ENCODE data around the gene NREP.

Gene NREP

GRCh38 chr5:111756581-111757354 is at the start of gene NREP:
TSS of gene NREP (minus strand) at chr5:111757194. CDS start at chr5:111755772, 1,422 bp downstream.
- DNase-seq: peak; percentile 67

- DNase-seq: no peak
Observed at GRCh38 chr5:111806753-111807152, 49.8 kb upstream of the NREP start.

- DNase-seq: no peak
Observed at GRCh38 chr5:111806156-111806555, 49.2 kb upstream of the NREP start.

- DNase-seq: no peak
Observed at GRCh38 chr5:111805071-111805470, 48.1 kb upstream of the NREP start.

GRCh38 chr5:111800351-111800750 is 43.4 kb upstream of the NREP start:
- DNase-seq: no peak

GRCh38 chr5:111795142-111795541 is 38.1 kb upstream of the NREP start:
- DNase-seq: no peak

- no peak for DNase-seq
Observed at GRCh38 chr5:111792471-111793058, 35.6 kb upstream of the NREP start.

GRCh38 chr5:111790295-111790694 is 33.3 kb upstream of the NREP start:
- no peak for DNase-seq

- no peak for DNase-seq
Observed at GRCh38 chr5:111787006-111787405, 30.0 kb upstream of the NREP start.

- no peak for DNase-seq
Observed at GRCh38 chr5:111784491-111785181, 27.6 kb upstream of the NREP start.

- no peak for DNase-seq
Observed at GRCh38 chr5:111783537-111783936, 26.5 kb upstream of the NREP start.

GRCh38 chr5:111782216-111782615 is 25.2 kb upstream of the NREP start:
- no peak for DNase-seq

- peak; percentile 6 for DNase-seq
Observed at GRCh38 chr5:111781200-111781599, 24.2 kb upstream of the NREP start.

GRCh38 chr5:111779922-111780292 is 22.9 kb upstream of the NREP start:
- DNase-seq: peak; percentile 58

- DNase-seq: peak; percentile 19
Observed at GRCh38 chr5:111779260-111779921, 22.4 kb upstream of the NREP start.

GRCh38 chr5:111776913-111777781 is 20.2 kb upstream of the NREP start:
- DNase-seq: no peak

GRCh38 chr5:111775224-111775623 is 18.2 kb upstream of the NREP start:
- no peak for DNase-seq

- peak; percentile 53 for DNase-seq
Observed at GRCh38 chr5:111774525-111774924, 17.5 kb upstream of the NREP start.

- DNase-seq: peak; percentile 74
Observed at GRCh38 chr5:111772456-111773122, 15.6 kb upstream of the NREP start.

- DNase-seq: no peak
Observed at GRCh38 chr5:111769541-111769940, 12.5 kb upstream of the NREP start.

- no peak for DNase-seq
Observed at GRCh38 chr5:111765613-111766571, 8.9 kb upstream of the NREP start.

Data from NCI-H69 (cell line).